Duodenal mucosa (tissue), 2 donors: ENCODE data around the gene DGCR6L.
"Not testable (repeated sequence)": the region's sequence is repeated elsewhere in the genome, so short reads cannot be mapped to it uniquely, and the experiment has no call there.

Experiments used
- H3K27ac ChIP-seq: one replicate; pipeline ENCODE4 v1.7.0; 2013; ENCODE audit warnings: low read depth, low read length
- H3K27me3 ChIP-seq, 2 donors: one replicate each; pipeline ENCODE4 v1.7.0; 2013; ENCODE audit warnings: low read length in 2 of 2, control low read depth in 1 of 2; ENCODE audit not compliant: insufficient read depth in 2 of 2, control insufficient read depth in 1 of 2
- H3K36me3 ChIP-seq, 2 donors: one replicate each; pipeline ENCODE4 v1.7.0; 2013; ENCODE audit warnings: low read length in 2 of 2, control low read depth in 1 of 2; ENCODE audit not compliant: insufficient read depth in 2 of 2, control insufficient read depth in 1 of 2
- H3K4me1 ChIP-seq, 2 donors: one replicate each; pipeline ENCODE4 v1.7.0; 2013; ENCODE audit warnings: low read length in 2 of 2, control low read depth in 1 of 2; ENCODE audit not compliant: insufficient read depth in 2 of 2, control insufficient read depth in 1 of 2
- H3K4me3 ChIP-seq, 2 donors: one replicate each; pipeline ENCODE4 v1.7.0; 2013; ENCODE audit warnings: low read length in 2 of 2, low read depth in 1 of 2
- H3K9ac ChIP-seq, 2 donors: one replicate each; pipeline ENCODE4 v1.7.0; 2013; ENCODE audit warnings: low read length in 2 of 2, low read depth in 1 of 2
- H3K9me3 ChIP-seq, 2 donors: one replicate each; pipeline ENCODE4 v1.7.0; 2013; ENCODE audit warnings: low read length in 2 of 2, control low read depth in 1 of 2; ENCODE audit not compliant: control insufficient read depth in 1 of 2

The DGCR6L gene

DNA sequence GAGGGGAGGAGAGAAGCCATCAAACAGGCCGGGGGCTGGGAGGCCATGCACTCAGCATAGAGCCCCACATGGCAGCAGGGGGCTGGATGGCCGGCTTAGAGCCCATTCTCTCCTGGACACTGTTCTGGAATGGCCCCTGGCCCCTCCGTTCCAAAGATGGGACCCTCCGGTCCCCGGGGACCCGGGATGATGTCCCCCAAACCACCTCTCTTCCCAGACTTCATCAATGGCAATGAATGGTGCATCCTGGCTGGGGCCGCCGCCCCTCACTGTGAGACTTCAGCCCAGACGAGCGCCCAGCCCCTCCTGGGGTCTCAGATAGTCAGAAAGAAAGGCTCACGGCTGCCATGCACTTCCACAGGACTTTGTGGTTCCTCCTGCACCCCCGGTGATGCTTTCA, 38.0 kb downstream of the DGCR6L start:
- Histone ChIP-seq H3K9me3 (no peaks in the 10 kb centered on the region), H3K27ac (no peak overlapping the region), H3K4me3 (no peak overlapping the region), H3K27me3 (no peaks in the 10 kb centered on the region), H3K36me3 (no peaks in the 10 kb centered on the region), H3K4me1 (no peaks in the 10 kb centered on the region), H3K9ac (no peak overlapping the region)

DNA sequence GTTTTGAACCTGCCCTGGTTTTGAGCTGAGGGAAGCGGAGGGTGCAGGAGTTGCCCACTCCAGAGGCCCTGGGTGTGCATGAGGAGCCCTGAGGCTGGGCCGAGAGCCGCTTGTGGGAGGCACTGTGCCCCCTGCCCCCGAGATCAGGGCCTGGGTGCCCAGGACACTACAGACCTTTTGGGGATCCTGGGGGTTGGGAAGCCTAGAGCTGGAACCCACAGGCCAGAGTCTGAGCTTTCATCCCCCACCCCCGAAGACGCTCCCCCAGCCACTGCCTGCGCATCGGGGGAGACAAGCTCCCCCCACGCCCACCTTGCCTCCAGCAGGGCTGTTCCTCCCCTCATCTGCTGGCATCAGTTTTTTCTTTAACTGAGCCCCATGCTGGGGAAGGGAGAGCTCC, 38.4 kb downstream of the DGCR6L start:
- H3K9me3 ChIP-seq, H3K9ac ChIP-seq, H3K4me3 ChIP-seq, H3K4me1 ChIP-seq, H3K36me3 ChIP-seq, H3K27ac ChIP-seq, H3K27me3 ChIP-seq: not testable (repeated sequence)

DNA sequence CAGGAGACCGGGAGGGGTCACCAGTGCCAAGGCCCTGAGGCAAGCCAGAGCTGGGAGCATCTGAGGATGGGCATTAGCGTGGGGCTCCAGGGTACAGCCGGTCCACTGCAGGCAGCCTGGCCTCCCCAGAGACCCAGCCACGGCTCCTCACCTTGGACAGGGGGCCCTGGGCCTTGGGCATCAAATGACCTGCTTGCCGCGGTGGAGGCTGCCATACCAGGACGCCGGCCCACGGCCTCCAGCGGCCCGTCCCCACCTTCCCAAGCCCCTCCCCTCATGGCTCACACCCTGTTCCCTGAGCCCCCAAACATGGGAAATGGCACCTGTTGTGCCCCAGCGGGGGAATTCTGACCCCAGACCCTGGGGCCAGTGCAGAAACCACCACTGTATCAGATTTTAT, 39.0 kb downstream of the DGCR6L start:
- Histone ChIP-seq H3K9ac (no peak overlapping the region), H3K27ac (no peak overlapping the region), H3K36me3 (no peaks in the 10 kb centered on the region), H3K4me1 (no peaks in the 10 kb centered on the region), H3K9me3 (no peaks in the 10 kb centered on the region), H3K27me3 (no peaks in the 10 kb centered on the region), H3K4me3 (no peak overlapping the region)

DNA sequence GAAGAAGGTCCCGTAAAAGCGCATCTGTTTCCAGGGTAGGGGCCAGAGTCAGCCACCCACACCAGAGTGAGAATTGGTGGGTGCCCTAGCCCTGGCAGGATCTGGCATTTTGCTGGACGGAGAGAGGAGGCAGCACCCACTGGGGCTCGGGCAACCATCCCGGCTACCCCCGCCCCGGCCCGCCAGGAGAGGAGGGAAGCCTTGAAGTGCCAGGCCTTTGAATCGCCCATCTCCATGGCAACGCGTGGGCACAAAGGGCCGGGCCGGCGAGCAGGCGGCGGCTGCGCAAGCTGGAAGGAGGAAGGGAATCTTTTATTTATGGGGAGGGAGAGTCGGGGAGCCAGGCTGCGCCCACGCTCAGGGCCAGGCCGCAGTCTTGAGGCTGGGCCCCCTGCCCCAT, 39.7 kb downstream of the DGCR6L start:
- H3K4me1 ChIP-seq, H3K9ac ChIP-seq, H3K36me3 ChIP-seq, H3K27ac ChIP-seq, H3K9me3 ChIP-seq, H3K27me3 ChIP-seq, H3K4me3 ChIP-seq: not testable (repeated sequence)

DNA sequence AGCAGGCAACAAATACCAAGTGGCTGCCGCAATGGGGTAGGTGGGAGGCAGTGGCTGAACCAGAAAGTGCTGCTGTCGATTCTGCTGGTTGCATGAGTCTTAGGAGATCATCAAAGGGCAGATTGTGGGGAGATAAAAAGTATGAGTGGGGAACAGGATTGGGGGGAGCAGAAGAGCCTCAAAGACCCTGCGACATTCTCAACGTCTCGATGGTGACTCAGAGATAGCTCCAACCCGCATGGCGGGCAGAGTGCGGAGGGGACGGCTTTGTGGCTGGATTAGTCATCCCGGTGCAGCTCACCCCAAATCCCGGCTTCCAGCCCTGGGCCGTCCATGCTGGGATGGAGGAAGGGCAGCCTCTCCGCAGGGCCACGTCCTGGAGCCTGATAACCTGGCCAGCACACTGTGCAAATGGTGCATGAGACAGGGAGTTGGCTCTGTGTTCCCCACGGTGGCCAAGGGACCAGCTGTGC, 40.2 kb downstream of the DGCR6L start:
- no peaks in the 10 kb centered on the region for H3K27me3 ChIP-seq
- no peaks in the 10 kb centered on the region for H3K36me3 ChIP-seq
- H3K9ac ChIP-seq = no peak overlapping the region
- no peaks in the 10 kb centered on the region for H3K9me3 ChIP-seq
- H3K4me1 ChIP-seq = no peaks in the 10 kb centered on the region
- no peak overlapping the region for H3K27ac ChIP-seq
- no peak overlapping the region for H3K4me3 ChIP-seq

DNA sequence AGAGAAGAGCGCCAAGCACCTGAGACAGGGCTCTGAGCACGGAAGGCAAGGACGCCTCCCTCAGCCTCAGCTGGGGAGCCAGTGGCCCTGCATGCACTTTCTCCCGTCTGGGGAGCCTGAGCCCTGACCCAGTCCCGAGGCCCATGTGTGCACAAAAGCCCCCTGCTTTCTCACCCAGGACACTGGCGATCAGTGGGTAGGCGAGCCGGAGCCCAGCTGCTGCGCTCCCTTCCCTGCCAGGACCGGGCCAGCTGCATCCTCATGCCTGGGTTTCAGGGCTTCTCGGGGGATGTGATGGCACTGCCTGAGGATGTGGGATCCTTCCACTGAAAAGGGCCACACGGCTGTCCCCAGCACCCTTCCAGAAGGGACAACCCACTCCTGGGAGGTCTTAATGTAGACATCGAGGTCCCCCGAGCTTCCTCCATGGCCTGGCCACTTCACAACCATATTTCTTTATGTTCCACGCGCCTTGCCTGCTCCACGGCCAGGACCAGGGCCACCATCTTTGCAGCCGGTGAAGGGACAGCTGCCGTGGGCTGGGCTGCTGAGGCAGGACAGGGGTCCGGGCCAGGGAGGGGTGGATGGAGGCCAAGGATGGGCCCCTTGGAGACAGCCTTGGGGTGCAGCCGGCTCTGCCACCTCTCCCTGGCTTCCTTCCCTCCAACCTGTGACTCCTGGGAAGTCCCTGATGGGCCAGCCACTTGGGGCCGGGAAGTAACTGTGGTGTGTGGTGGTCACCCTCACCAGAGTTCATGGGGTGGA, 41.0 kb downstream of the DGCR6L start:
- not testable (repeated sequence) for H3K27me3 ChIP-seq, H3K4me1 ChIP-seq, H3K36me3 ChIP-seq, H3K27ac ChIP-seq, H3K4me3 ChIP-seq, H3K9ac ChIP-seq, H3K9me3 ChIP-seq

DNA sequence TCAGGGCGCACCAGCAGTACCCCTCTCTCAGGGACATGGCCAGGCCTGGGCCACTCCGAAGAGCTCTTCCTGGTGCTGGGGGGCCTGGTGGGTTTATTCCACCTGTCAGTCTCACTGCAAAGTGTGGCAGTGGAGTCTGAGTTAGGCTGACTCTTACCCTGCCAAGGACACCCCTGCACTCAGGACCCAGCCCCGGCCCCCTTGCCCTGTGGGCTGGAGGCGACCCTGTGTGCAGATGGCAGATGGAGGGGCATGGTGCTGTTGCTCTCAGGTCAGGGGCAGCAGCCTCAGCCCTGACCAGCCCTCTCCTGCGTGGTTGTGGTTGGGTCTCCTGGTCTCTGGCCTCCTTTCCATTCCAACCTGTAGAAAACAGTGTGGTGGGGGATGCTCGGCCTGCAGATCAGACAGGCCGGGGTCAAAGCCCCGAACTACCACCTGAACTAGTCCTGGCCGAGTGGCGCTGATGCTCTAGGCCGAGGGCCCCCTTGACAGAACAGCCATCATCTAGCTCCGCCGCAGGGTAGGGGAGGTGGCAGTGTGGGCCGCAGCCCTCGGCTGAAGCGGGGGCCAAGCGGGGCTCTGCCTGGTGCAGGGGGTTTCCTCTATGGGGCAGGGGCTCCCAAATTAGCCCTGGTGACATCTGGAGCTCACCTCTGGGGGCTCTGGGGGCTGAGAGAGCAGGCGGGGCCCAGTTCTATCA, 41.8 kb downstream of the DGCR6L start:
- not testable (repeated sequence) for H3K4me3 ChIP-seq

DNA sequence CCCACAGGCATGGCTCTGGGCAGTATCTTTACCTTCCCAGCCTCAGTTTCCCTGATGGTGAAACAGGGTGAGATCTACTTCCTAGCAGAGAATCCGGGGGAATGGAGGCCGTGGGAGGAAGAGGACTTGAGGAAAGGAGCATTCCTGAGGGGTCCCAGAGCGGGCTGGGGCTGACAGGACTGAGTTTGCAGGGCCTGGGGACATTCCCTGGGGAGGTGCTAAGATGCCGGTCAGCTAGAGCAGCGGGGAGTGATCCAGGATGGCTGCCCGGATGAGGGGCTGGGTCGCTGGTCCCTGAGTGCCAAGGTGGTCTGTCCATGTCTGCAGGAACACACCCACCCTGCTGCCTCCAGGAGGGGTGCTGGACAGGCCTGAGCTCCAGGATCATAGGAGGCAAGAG, 43.4 kb downstream of the DGCR6L start:
- no peak overlapping the region for H3K4me3 ChIP-seq
- no peak overlapping the region for H3K9ac ChIP-seq
- H3K27me3 ChIP-seq = no peaks in the 10 kb centered on the region
- H3K36me3 ChIP-seq = no peaks in the 10 kb centered on the region
- no peaks in the 10 kb centered on the region for H3K9me3 ChIP-seq
- H3K4me1 ChIP-seq = no peaks in the 10 kb centered on the region
- no peak overlapping the region for H3K27ac ChIP-seq

More for the DNA sequence above, 41.8 kb downstream of the DGCR6L start:
- not testable (repeated sequence) for H3K36me3 ChIP-seq, H3K9ac ChIP-seq, H3K9me3 ChIP-seq, H3K27ac ChIP-seq, H3K27me3 ChIP-seq, H3K4me1 ChIP-seq

DNA sequence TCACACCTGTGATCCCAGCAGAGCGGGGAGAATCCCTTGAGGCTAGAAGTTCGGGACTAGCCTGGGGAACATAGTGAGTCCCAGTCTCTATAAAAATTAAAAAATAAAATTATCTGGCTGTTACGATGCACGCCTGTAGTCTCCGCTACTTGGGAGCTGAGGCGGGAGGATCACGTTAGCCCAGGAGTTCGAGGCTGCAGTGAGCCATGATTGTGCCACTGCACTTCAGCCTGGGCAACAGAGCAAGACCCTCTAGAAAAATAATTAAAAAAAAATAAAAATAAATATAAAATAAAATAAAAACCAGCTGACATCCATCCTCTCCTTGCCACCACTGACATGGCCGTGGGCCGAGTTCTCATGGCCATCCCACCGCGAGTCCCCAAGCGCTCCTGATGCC, 44.0 kb downstream of the DGCR6L start:
- Histone ChIP-seq H3K9ac (no peak overlapping the region), H3K9me3 (no peaks in the 10 kb centered on the region), H3K4me3 (no peak overlapping the region), H3K4me1 (no peaks in the 10 kb centered on the region), H3K27ac (no peak overlapping the region), H3K36me3 (no peaks in the 10 kb centered on the region), H3K27me3 (no peaks in the 10 kb centered on the region)

DNA sequence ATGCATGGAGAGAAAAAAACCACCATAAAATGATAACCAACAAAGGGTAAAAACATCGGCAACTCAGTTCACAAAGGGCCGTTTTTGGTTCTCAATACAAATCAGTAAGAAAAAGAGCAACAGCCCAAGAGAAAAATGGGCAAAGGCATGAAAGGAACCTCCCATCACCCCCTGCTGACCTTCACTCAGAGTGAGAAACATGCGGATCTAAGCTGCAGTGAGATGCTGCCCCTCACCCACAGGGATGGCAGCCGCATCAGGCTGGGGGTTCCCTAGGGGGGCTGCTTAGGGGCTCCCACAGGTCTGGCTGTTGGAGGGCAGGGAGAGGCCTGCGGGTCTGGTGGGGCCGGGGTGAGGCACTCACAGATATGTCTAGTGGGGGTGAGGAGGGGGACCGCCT, 44.5 kb downstream of the DGCR6L start:
- H3K9ac ChIP-seq, H3K27me3 ChIP-seq, H3K36me3 ChIP-seq, H3K9me3 ChIP-seq, H3K4me1 ChIP-seq, H3K27ac ChIP-seq, H3K4me3 ChIP-seq: not testable (repeated sequence)
